Measurements from ENCODE around the gene GOLGA5.

Gene GOLGA5

DNA sequence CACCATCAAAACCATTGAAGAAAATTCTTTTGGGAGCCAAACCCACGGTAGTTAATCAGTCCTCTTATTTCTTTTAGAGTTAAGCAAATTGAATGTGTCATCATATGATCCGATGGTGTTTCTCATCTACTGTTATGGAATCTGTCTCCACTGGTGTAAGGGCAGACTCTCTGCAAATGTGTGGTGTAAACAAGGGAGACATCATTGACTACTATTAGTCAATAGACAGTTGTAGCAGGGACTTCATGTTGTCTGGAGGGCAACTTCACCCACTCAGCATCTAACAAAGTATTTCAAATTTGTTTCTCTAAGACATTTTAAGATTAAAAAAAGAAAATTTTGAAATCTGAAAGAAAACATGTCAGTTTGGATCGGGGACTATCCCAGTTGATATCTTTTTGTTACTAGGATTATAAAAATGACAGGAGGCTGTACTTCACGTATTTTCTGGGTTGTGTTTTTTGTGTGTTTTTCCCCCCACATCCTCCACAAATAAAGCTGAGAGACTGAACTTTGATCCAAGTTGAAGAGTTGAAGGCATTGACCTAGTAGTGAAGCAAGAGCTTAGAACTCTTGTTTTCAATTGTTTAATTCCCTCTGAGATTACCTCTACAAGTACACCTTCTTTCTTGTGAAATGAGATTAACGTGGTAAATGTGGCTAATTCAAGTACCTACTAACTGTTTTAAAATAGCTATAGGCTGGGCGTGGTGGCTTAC is 4.0 kb downstream of the GOLGA5 start:
- in situ Hi-C loops (cut with HindIII; ENCODE audit: low pct_ligation_motif_present, low sequenced_read_pairs), result no loop called here
- no peak overlapping the region for H3K27ac ChIP-seq
- no peak for DNase-seq
- TF ChIP-seq, protein P1, sequence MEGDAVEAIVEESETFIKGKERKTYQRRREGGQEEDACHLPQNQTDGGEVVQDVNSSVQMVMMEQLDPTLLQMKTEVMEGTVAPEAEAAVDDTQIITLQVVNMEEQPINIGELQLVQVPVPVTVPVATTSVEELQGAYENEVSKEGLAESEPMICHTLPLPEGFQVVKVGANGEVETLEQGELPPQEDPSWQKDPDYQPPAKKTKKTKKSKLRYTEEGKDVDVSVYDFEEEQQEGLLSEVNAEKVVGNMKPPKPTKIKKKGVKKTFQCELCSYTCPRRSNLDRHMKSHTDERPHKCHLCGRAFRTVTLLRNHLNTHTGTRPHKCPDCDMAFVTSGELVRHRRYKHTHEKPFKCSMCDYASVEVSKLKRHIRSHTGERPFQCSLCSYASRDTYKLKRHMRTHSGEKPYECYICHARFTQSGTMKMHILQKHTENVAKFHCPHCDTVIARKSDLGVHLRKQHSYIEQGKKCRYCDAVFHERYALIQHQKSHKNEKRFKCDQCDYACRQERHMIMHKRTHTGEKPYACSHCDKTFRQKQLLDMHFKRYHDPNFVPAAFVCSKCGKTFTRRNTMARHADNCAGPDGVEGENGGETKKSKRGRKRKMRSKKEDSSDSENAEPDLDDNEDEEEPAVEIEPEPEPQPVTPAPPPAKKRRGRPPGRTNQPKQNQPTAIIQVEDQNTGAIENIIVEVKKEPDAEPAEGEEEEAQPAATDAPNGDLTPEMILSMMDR (IDR thresholded peaks at IDR 0.05; ENCODE audit: low read depth, low read length, missing control alignments), result no peak
- no peak overlapping the region for H3K4me3 ChIP-seq (ENCODE audit: low read depth, low read length)
- no peaks in the 10 kb centered on the region for H3K27me3 ChIP-seq (replicated peaks)
- H3K36me3 ChIP-seq (replicated peaks), result peaks cover 15% of the 10 kb centered on the region

DNA sequence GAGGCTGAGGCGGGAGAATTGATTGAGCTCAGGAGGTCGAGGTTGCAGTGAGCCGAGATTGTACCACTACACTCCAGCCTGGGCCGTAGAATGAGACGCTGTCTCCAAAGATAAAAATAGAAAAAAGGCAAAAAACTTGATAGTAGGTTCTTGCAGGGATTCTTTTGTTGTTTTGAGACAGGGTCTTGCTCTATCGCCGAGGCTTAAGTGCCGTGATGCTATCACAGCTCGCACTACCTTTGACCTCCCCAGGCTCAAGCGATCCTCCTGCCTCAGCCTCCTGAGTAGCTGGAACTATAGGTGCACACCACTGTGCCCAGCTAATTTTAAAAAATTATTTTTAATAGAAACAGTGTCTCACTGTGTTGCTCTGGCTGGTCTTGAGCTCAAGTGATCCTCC is 4.7 kb downstream of the GOLGA5 start:
- in situ Hi-C loops (cut with HindIII; ENCODE audit: low pct_ligation_motif_present, low sequenced_read_pairs), result no loop called here
- Histone ChIP-seq H3K36me3 (replicated peaks) (peaks cover 17% of the 10 kb centered on the region), H3K27me3 (replicated peaks) (no peaks in the 10 kb centered on the region), H3K4me3 (ENCODE audit: low read depth, low read length) (no peak overlapping the region), H3K27ac (no peak overlapping the region)
- DNase-seq, result no peak
- TF ChIP-seq, protein P1 (IDR thresholded peaks at IDR 0.05; ENCODE audit: low read depth, low read length, missing control alignments), result no peak

DNA sequence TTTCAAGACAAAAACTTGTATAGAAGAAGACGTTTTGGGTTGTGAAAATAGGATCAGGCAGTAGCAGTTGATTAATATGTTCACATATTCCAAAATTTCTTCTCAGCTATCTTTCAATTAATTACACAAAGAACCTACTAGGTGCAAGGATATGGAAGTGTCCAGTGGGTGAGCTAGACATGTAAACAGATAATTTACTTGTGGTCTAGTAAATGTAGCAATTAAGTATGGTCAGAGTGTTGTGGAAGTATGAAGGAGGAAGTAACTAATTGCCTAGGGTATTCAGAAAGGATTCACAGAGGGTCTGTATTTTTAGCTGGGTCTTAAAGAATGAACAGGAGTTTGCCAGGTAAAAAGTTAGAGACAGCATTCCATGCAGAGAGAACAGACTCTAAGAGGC is 5.9 kb downstream of the GOLGA5 start:
- TF ChIP-seq, protein P1 (IDR thresholded peaks at IDR 0.05; ENCODE audit: low read depth, low read length, missing control alignments), result no peak
- Histone ChIP-seq H3K27ac (no peak overlapping the region), H3K4me3 (ENCODE audit: low read depth, low read length) (no peak overlapping the region), H3K36me3 (replicated peaks) (peaks cover 17% of the 10 kb centered on the region), H3K27me3 (replicated peaks) (no peaks in the 10 kb centered on the region)
- in situ Hi-C loops (cut with HindIII; ENCODE audit: low pct_ligation_motif_present, low sequenced_read_pairs), result no loop called here
- DNase-seq, result no peak

DNA sequence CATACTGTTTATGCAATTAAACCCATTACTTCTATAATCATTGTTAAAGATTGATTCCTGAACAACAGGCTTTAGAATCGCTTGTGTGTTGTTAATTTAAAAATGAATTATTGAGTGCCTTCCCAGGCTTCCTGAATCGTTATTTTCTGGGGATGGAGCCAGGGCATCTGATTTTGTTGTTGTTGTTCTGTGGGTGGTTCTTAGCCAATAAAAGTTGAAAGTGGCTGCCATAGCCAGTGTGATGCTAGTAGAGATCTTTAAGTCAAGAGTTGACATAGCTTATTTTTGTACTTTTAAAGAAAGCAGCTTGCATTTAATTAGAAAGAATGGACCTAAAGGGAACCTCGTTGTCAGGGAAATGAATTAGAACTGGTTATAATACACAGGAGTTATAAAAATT is 6.4 kb downstream of the GOLGA5 start:
- DNase-seq, result no peak
- H3K27me3 ChIP-seq (replicated peaks), result no peaks in the 10 kb centered on the region
- no peak overlapping the region for H3K4me3 ChIP-seq (ENCODE audit: low read depth, low read length)
- TF ChIP-seq, protein P1 (IDR thresholded peaks at IDR 0.05; ENCODE audit: low read depth, low read length, missing control alignments), result no peak
- in situ Hi-C loops (cut with HindIII; ENCODE audit: low pct_ligation_motif_present, low sequenced_read_pairs), result no loop called here
- peaks cover 17% of the 10 kb centered on the region for H3K36me3 ChIP-seq (replicated peaks)
- no peak overlapping the region for H3K27ac ChIP-seq

DNA sequence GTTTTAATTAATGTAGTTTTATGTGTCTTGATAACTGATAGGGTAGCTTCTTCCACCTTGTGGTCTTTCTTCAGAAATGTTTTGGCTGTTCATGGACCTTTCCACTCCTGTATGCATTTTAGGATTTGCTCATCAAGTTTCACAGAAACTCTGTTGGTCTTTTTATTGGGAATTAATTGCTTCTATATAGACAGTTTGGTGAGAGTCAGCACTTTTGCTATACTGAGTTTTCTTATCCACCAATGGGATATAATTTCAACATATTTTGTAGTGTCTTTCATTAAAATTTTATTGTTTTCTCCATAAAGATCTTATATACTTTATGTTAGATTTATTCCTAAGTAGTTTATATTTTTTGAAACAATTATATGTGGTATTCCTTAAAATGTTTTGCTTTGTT is 7.8 kb downstream of the GOLGA5 start:
- TF ChIP-seq, protein P1 (IDR thresholded peaks at IDR 0.05; ENCODE audit: low read depth, low read length, missing control alignments), result no peak
- H3K4me3 ChIP-seq (ENCODE audit: low read depth, low read length), result no peak overlapping the region
- H3K27ac ChIP-seq, result no peak overlapping the region
- H3K27me3 ChIP-seq (replicated peaks), result no peaks in the 10 kb centered on the region
- in situ Hi-C loops (cut with HindIII; ENCODE audit: low pct_ligation_motif_present, low sequenced_read_pairs), result no loop called here
- peaks cover 23% of the 10 kb centered on the region for H3K36me3 ChIP-seq (replicated peaks)
- DNase-seq, result no peak

DNA sequence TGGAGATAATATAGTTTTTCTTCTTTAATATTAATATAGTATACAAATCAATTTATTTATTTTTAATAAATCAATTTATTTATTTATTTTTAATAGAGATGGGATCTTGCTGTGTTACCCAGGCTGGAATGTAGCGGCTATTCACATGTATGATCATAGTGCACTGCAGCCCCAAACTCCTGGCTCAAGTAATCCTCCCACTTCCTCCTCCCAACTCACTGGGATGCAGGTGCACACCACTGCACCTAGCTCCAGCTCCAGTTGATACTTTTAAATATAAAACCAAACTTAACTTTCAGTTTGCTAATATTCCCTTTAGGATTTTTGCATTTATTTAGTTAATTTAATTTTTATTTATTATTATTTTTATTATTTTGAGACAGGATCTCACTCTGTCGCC is 8.6 kb downstream of the GOLGA5 start:
- TF ChIP-seq, protein P1 (IDR thresholded peaks at IDR 0.05; ENCODE audit: low read depth, low read length, missing control alignments), result no peak
- no peak for DNase-seq
- Histone ChIP-seq H3K4me3 (ENCODE audit: low read depth, low read length) (no peak overlapping the region), H3K27me3 (replicated peaks) (no peaks in the 10 kb centered on the region), H3K27ac (no peak overlapping the region), H3K36me3 (replicated peaks) (peaks cover 27% of the 10 kb centered on the region)
- in situ Hi-C loops (cut with HindIII; ENCODE audit: low pct_ligation_motif_present, low sequenced_read_pairs), result no loop called here
